HFFc6 (cell line): Measurements from ENCODE around the gene STX5. TPM values are rescaled to one million over a fixed set of nuclear protein-coding genes. Genes with fewer than 3 reads are reported as not detected.

Source experiments
- DNase-seq: peaks from one replicate; pipeline ENCODE4 v3.0.0-alpha.2; 2018
- H3K27ac Mint-ChIP-seq: 2 replicates; pipeline ENCODE4 v1.8.0; 2020; ENCODE audit warnings: mild to moderate bottlenecking, mixed read lengths
- H3K27me3 Mint-ChIP-seq: 2 replicates; pipeline ENCODE4 v1.8.0; 2021; ENCODE audit warnings: mild to moderate bottlenecking, moderate library complexity, mixed read lengths; ENCODE audit not compliant: insufficient read depth
- H3K36me3 Mint-ChIP-seq: 2 replicates; pipeline ENCODE4 v1.8.0; 2021; ENCODE audit warnings: low read depth, mixed read lengths
- H3K4me1 Mint-ChIP-seq: 2 replicates; pipeline ENCODE4 v1.8.0; 2020; ENCODE audit warnings: low read depth, mixed read lengths
- H3K4me3 Mint-ChIP-seq: 2 replicates; pipeline ENCODE4 v1.8.0; 2020; ENCODE audit warnings: mild to moderate bottlenecking, moderate library complexity, mixed read lengths
- H3K9me3 Mint-ChIP-seq: 2 replicates; pipeline ENCODE4 v1.8.0; 2020; ENCODE audit warnings: mild to moderate bottlenecking, mixed read lengths
- total RNA-seq, 6 experiments: library from RNA; stranded (reverse); fragmentation: NEBNext Ultra II Directional; extraction: Animal tissue kit (Norgen Biotek cat#: 25700); gene quantifications; 2 replicates in 1 of 6; 3 replicates in 5 of 6; pipeline ENCODE4 v1.2.3, GENCODE V29; 2021
- TF ChIP-seq, protein P1 (sequence below): fragments of 200-600 bp; sonication (generic); IDR thresholded peaks from 2 replicates; pipeline ENCODE4 v1.5.0; 2021; ENCODE audit warnings: antibody characterized with exemption, mild to moderate bottlenecking

The STX5 gene
- total RNA-seq, 6 experiments from 2014 or later, result 41.4 to 54.6 (median 47.8) TPM

- H3K27me3 Mint-ChIP-seq, result no peaks in the 10 kb centered on the region; the same call in 1 of the 2 replicates
These were observed 53.4 kb downstream of the STX5 start for GRCh38 chr11:62778441-62778840.

DNA sequence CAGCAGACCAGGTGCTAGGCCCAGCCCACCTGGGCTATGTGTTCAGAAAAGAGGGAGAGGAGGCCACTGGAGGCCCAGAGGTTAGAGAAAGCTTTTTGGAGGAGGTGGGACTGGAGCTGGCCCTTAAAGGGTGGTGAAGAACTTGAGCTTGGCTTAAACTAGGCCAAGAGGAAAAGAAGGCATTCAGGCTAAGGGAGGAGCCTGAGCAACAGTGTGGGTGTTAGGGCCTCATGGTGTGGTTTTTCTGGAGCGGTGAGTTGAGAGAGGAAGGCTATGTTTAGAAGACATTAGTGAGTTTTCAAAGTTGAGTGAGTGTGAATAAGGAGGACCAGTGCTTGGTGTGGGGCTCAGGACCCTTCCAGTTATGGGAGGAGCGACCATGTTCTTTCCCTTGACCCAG is 54.5 kb downstream of the STX5 start:
- H3K4me1 Mint-ChIP-seq, result no peaks in the 10 kb centered on the region
- no peak overlapping the region for H3K4me3 Mint-ChIP-seq
- DNase-seq, result no peak
- TF ChIP-seq, protein P1, sequence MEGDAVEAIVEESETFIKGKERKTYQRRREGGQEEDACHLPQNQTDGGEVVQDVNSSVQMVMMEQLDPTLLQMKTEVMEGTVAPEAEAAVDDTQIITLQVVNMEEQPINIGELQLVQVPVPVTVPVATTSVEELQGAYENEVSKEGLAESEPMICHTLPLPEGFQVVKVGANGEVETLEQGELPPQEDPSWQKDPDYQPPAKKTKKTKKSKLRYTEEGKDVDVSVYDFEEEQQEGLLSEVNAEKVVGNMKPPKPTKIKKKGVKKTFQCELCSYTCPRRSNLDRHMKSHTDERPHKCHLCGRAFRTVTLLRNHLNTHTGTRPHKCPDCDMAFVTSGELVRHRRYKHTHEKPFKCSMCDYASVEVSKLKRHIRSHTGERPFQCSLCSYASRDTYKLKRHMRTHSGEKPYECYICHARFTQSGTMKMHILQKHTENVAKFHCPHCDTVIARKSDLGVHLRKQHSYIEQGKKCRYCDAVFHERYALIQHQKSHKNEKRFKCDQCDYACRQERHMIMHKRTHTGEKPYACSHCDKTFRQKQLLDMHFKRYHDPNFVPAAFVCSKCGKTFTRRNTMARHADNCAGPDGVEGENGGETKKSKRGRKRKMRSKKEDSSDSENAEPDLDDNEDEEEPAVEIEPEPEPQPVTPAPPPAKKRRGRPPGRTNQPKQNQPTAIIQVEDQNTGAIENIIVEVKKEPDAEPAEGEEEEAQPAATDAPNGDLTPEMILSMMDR, result no peak
- H3K27ac Mint-ChIP-seq, result no peak overlapping the region
- no peaks in the 10 kb centered on the region; the same call in 1 of the 2 replicates for H3K27me3 Mint-ChIP-seq
- H3K36me3 Mint-ChIP-seq, result peaks cover 16% of the 10 kb centered on the region
- no peaks in the 10 kb centered on the region for H3K9me3 Mint-ChIP-seq

More at GRCh38 chr11:62778441-62778840, 53.4 kb downstream of the STX5 start:
- TF ChIP-seq, protein P1, result no peak
- peaks cover 15% of the 10 kb centered on the region for H3K36me3 Mint-ChIP-seq
- no peak for DNase-seq
- no peaks in the 10 kb centered on the region for H3K4me1 Mint-ChIP-seq
- no peaks in the 10 kb centered on the region for H3K9me3 Mint-ChIP-seq
- no peak overlapping the region for H3K4me3 Mint-ChIP-seq
- H3K27ac Mint-ChIP-seq, result peak overlapping the region; percentile 11

- H3K36me3 Mint-ChIP-seq, result peaks cover 16% of the 10 kb centered on the region
These were observed 56.2 kb downstream of the STX5 start for GRCh38 chr11:62775646-62776045.

GRCh38 chr11:62774407-62774806 is 57.4 kb downstream of the STX5 start:
- H3K9me3 Mint-ChIP-seq, result no peaks in the 10 kb centered on the region
- H3K4me3 Mint-ChIP-seq, result no peak overlapping the region
- TF ChIP-seq, protein P1, result no peak
- H3K4me1 Mint-ChIP-seq, result peaks cover 22% of the 10 kb centered on the region
- H3K27me3 Mint-ChIP-seq, result no peaks in the 10 kb centered on the region; the same call in 1 of the 2 replicates
- no peak overlapping the region for H3K27ac Mint-ChIP-seq
- peaks cover 16% of the 10 kb centered on the region for H3K36me3 Mint-ChIP-seq
- DNase-seq, result no peak

More at GRCh38 chr11:62775646-62776045, 56.2 kb downstream of the STX5 start:
- Mint-ChIP-seq H3K4me3 (no peak overlapping the region), H3K27ac (no peak overlapping the region; the same call in 1 of the 2 replicates), H3K4me1 (peaks cover 12% of the 10 kb centered on the region), H3K27me3 (no peaks in the 10 kb centered on the region), H3K9me3 (no peaks in the 10 kb centered on the region)
- DNase-seq, result no peak
- TF ChIP-seq, protein P1, result no peak

DNA sequence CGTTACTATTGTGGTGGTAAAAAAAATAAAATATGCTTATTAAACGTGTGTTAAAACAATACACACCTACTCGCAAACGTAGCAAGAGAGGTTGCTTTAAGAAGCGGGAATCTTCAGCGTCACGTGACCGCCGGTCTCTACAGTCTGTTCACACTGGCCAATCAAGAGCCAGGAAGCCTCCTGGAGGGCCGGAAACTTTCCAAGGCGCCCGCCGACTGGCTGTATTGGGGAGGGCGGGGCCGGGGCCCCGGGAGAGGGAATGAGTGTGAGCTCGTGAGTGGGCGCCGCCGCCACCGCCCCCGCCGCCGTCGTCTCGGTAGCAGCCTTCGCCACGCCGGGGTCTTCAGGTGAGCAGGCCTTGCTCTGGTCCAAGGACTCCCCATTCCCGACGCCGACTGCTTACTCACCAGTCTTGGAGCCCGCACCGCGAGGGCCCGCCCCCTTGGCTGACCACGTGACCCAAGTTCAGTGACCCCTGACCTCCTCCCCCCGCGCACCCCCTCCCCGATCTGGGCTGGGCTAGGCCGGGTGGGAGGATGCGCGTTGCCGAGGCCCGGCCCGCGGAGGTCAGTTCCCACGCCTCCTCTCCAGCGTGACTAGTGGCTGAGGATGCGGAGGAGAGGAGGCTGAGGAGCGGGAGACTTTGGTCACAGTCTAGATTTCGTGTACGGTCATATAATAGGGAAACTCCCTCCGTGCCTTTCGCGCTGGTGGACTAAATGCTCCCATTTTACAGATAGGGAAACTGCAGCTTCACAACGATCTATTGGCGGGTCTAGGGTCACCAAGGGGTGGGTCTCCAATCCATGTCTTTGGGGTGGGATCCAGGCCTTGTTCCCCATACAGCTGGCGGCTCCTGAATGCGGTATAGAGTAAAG is 60.5 kb downstream of the STX5 start, which contains the start of gene TAF6L:
Gene TAF6L, plus strand, starts transcription at position 253 of the 878 bp plus-strand sequence. CDS start 4,388 bp downstream, outside the sequence.
- H3K4me1 Mint-ChIP-seq, result peaks cover 22% of the 10 kb centered on the region
- TF ChIP-seq, protein P1, result no peak
- H3K9me3 Mint-ChIP-seq, result no peaks in the 10 kb centered on the region
- H3K27me3 Mint-ChIP-seq, result no peaks in the 10 kb centered on the region; the same call in 1 of the 2 replicates
- peaks cover 23% of the 10 kb centered on the region for H3K36me3 Mint-ChIP-seq
- DNase-seq, result peak; percentile 94
- H3K4me3 Mint-ChIP-seq, result peak within 1 kb of the TSS; percentile 93
- peak within 1 kb of the TSS; percentile 95 for H3K27ac Mint-ChIP-seq
